ENCODE results near the gene TMEM47.
A peak's percentile ranks its signal among the peaks of the same experiment; 100 is the strongest.

Gene TMEM47

DNA sequence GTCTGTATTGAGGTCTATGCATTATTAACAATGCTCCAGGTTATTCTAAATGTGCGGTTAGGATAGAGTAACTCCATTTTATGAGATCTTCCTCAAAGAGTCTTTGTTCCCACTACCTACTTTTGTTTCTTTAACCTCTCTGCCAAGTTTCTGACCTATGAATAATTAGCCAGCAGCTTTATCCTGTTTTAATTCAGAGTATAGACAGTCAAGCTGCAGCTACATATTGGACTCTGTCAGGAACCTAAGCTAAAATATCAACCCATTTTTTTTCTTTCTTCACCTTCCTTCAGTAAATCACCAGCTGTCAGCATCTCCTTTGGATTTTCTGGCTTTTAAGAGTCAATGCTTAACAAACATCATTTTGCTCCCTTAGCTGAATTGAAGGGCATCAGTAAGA lies 72.3 kb downstream of the TMEM47 start:
- DNase-seq = no peak

- DNase-seq = no peak
Observed at GRCh38 chrX:34580069-34580468, 77.0 kb downstream of the TMEM47 start.

- DNase-seq = peak; percentile 11
Observed at GRCh38 chrX:34578237-34578636, 78.8 kb downstream of the TMEM47 start.
